HG02981 (cell line): ENCODE results near the gene ELF2.
"Not testable (repeated sequence)": the region's sequence is repeated elsewhere in the genome, so short reads cannot be mapped to it uniquely, and the experiment has no call there.

Source experiments
- ATAC-seq: cut with Tn5 transposase; IDR thresholded peaks from one replicate; pipeline ENCODE4 v1.9.1; 2021; ENCODE audit warnings: mild to moderate bottlenecking, moderate library complexity; ENCODE audit not compliant: unreplicated experiment

The ELF2 gene

GRCh38 chr4:139082750-139083606 lies 94.0 kb downstream of the ELF2 start:
- peak; percentile 83 for ATAC-seq

DNA sequence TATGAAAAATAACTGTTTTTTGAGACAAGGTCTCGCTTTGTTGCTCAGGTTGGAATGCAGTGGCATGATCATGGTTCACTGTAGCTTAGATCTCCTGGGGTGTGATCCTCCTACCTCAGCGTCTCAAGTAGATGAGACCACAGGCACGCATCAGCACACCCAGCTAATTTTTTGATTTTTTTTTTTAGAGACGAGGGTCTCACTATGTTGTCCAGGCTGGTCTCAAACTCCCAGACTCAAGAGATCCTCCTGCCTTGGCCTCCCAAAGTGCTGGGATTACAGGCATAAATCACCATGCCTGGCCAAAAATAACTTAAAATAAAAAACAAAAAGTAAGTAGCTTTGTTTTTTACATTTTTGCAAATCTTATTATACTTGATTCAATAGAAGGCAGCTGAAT lies 98.1 kb downstream of the ELF2 start:
- ATAC-seq: no peak

GRCh38 chr4:139077567-139078355 lies 99.3 kb downstream of the ELF2 start:
- no peak for ATAC-seq

DNA sequence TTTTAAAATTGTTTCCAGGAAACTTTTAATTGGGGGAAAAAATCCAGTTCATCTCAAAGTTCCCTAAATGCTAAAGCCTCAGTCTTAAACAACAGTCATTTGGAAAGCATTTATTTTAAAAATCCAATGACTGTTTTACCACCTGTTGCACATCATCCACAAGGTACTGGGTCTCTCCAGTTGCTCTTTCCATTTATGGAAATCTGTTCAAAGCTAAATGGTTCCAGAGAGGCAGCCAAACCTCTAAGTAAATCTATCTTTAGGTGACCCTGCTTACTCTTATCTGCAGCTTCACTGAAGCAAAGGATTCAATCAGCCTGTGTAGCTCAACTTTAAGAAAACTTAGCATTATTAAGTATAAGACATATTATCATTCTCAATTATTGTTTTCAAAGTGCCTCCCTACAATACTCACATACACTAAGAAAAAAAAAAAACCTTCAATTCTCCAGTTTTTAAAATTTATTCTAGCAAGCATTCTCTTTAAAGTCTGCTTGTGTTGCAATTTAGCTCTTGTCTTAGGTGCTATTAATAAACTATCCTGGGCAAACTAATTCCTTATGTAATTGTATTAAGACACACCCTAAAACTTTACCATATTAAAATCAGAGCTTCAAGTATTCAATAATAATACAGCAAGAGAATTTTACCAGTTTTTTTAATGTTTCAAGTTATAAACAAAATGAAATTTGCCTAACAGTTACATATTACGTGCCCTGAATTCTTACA lies 100.8 kb downstream of the ELF2 start:
- no peak for ATAC-seq

DNA sequence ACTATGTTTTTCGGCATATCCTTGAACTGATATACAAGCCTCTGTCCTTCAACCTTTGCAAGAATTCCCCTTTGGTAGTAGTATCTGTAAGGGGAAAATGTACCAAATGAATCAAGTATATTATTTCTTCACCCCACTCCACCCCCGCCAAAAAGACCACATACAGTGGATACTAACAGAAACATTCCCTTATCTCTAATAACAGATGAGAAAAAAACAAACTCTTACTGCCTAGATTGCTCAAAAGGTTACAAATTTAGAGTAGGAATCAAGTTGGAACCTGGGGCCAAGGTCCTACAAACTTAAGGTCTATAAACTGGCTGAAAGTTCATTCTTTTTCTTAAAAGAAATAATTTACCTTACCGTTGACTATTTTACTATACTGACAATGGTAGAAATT lies 116.4 kb downstream of the ELF2 start:
- no peak for ATAC-seq

DNA sequence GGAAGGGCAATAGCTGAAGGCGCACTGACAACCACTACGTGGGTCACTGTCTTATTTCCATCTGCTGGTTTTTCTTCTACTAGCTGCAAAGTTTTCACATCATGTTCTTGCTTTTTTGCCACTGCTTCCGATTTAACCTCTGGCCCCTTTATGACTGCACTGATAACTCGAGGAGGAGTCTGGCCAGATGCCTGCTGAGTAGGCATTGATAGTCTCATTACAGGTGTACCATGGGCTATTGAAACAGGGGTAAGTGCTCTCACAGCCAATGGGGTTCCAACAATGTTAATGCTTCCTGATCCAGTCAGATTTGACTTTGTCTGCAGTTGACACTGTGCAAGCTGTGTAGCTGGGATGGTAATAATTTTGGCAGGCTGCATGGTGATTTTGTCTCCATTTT lies 118.0 kb downstream of the ELF2 start:
- ATAC-seq: not testable (repeated sequence)

DNA sequence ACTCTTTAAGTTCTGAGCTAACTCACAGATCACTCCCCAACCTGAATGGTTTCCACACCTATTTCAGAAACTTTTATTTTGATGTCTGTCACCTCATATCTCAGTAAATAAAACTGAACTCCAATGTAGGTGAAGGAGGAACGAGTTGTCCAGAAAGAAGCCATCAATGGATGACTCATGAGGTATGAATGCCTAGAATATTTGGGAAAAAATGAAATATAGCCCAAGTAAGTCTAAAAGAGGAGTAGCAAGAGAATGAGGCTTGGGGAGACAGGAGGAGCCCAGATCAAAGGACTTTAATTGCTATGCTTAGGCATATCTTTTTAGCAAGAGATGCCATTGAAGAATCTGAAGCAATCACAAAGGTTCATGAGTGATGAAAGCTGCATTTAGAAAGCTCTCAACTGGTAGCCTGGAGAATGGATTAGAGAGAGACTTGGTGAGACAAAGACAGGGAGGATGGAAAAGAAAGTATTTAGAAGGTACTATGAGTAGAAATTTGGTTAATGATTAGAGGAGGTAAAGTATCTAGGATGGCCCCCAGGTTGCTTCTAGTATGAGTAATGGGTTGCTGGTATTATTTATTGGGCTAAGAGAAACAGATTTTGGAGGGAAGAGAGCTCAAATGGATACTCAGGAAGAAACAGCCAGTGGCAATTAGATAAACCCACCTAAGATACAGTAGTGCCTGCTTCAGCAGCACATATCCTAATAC lies 122.1 kb downstream of the ELF2 start:
- ATAC-seq: no peak

DNA sequence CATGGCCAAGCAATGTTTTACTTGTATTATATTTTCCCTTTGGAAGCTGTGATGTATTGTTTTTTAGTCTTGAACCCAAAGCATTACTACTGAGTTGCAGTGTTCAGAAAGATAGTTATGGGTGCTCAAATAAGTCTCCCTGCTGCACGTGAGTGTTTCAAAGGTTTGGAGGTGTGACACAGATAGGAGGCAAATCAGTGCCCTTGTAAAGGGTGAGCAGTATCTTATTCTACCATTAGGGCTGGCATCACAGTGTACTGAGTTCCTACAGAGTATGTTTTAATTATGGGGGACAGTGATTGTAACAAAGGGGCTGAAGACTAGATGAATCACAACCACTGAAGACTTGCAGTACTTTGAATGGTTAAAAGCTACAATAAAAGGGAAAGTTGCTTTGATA lies 123.1 kb downstream of the ELF2 start:
- ATAC-seq: no peak

- ATAC-seq: no peak
Measured at GRCh38 chr4:139050446-139050845, 126.6 kb downstream of the ELF2 start.

- ATAC-seq: no peak
Measured at GRCh38 chr4:139048026-139048425, 129.0 kb downstream of the ELF2 start.

- ATAC-seq: no peak
Measured at GRCh38 chr4:139044291-139044690, 132.7 kb downstream of the ELF2 start.

DNA sequence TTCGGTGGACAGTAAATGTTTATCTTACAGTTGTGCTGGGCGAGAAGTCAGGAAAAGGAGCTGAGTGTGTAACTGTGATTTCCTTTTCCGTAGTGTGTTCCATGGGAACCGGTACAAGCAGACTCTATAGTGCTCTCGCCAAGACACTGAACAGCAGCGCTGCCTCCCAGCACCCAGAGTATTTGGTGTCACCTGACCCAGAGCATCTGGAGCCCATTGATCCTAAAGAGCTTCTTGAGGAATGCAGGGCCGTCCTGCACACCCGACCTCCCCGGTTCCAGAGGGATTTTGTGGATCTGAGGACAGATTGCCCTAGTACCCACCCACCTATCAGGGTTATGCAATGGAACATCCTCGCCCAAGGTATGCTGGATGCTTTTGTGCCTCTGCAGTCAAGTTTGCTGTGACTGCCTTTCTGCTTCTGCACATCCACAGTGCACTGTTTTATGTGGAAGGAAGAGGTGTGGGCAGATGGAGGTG lies 134.0 kb downstream of the ELF2 start:
- no peak for ATAC-seq

DNA sequence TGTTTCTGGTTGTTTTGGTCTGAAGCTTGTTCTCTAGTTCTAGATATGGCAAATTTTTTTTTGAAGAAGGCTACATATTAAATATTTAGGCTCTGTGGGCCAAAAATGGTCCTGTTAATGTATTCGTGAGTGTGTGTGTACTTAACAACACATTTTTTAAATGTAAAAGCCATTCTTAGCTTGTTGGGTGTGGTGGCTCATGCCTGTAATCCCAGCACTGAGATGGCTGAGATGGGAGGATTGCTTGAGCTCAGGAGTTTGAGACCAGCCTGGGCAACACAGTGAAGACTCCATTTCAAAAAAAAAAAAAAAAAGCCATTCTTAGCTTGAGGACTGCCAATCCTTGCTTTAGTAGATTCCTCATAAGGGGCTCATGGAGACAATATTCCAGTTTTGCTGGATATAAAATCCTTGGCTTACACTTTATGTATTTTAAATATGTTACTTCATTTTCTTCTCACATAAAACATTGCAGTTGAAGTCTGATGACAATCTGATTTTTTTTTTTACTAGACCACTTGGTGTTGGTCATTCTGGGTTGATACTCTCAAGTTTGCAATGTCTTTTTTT lies 138.1 kb downstream of the ELF2 start:
- ATAC-seq: no peak

- ATAC-seq: no peak
Measured at GRCh38 chr4:139036885-139037284, 140.1 kb downstream of the ELF2 start.

DNA sequence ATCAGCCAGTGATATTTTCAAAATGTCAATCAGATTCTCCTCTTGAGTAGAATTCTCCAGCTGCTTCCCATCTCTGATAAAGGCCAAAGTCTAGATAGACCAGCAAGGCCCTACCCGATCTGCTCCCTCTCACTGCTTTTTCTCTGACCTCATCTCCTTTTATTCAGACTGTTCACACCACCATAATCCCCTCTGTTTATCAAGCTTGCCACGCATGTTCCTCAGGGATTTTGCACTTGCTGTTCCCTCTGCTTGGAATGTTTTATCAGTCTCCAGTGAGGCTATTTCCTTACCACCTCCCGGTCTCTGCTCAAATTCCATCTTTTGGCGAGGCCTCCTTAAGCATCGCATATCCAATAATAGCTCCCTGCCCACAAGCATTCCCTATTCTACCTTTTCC lies 141.4 kb downstream of the ELF2 start:
- ATAC-seq: no peak

DNA sequence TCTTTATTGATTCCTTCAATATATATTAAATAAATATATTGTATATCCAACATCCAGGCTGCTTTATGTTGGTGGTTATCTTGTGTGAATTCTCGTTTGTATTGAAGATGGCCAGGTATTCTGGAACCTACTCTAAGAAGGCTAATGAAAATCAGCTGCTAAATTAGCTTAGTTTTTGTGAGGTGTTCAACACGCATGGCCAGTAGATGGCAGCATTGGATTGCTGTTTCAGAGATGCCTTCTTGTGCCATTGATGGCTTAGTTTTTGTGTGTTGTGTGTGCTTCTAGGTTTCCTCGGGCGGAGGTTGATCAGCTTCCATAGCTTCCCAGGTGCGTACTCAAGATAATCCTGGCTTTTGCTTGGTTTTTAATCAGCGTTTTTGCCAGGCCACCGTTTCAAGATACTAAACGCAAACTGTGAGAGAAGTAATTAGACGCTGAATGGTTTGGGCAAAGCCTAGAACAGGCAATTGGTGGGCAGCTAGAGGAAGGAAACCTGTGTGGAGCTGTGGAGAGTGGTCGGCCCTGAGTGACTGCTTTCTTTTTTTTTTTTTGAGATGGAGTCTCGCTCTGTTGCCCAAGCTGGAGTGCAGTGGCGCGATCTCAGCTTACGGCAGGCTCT lies 146.3 kb downstream of the ELF2 start:
- peak; percentile 88 for ATAC-seq

DNA sequence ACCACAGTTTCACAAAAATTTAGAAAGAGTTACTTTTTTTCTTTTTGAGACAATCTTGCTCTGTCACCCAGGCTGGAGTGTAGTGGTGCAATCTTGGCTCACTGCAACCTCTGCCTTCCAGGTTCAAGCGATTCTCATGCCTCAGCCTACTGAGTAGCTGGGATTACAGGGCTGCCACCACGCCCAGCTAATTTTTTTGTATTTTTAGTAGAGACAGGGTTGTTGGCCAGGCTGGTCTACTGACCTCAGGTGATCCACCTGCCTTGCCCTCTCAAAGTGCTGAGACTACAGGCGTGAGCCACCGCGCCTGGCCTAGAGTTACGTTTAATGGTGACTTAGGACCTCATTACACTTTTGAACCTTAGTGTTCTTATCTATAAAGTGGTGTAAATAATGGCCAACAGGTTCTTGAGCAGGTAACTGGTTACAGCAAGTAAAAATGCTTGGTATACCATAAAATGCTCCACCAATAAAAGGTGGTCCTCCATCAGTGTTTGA lies 147.1 kb downstream of the ELF2 start:
- not testable (repeated sequence) for ATAC-seq

- no peak for ATAC-seq
Measured at GRCh38 chr4:139028191-139028661, 148.8 kb downstream of the ELF2 start.

GRCh38 chr4:139027776-139028175 lies 149.2 kb downstream of the ELF2 start:
- ATAC-seq: no peak

- ATAC-seq: no peak
Measured at GRCh38 chr4:139025841-139026240, 151.2 kb downstream of the ELF2 start.
